Lower lobe of right lung (tissue), 2 donors: ENCODE measurements around the gene RFX4. TPM values are rescaled to one million over a fixed set of nuclear protein-coding genes. Genes with fewer than 3 reads are reported as not detected.
A peak's percentile ranks its signal among the peaks of the same experiment; 100 is the strongest.

Experiments used
- ATAC-seq, 2 donors: fragments of 200-7000 bp; cut with Tn5 transposase; one replicate each; pipeline ENCODE4 v1.9.1; 2020 to 2022; ENCODE audit warnings: mild to moderate bottlenecking in 2 of 2, moderate library complexity in 2 of 2
- DNase-seq: peaks from one replicate; pipeline ENCODE4 v3.0.0-alpha.2; 2020
- H3K27ac ChIP-seq: fragments of 200-600 bp; one replicate; pipeline ENCODE4 v1.8.0; 2022
- H3K27me3 ChIP-seq: fragments of 200-600 bp; one replicate; pipeline ENCODE4 v1.8.0; 2022; ENCODE audit warnings: low read depth
- H3K36me3 ChIP-seq: fragments of 200-600 bp; one replicate; pipeline ENCODE4 v1.8.0; 2022; ENCODE audit warnings: mild to moderate bottlenecking
- H3K4me1 ChIP-seq: fragments of 200-600 bp; one replicate; pipeline ENCODE4 v1.8.0; 2022
- H3K4me3 ChIP-seq: fragments of 200-600 bp; one replicate; pipeline ENCODE4 v1.8.0; 2022; ENCODE audit warnings: mild to moderate bottlenecking
- H3K9me3 ChIP-seq: fragments of 200-600 bp; one replicate; pipeline ENCODE4 v1.8.0; 2022
- CTCF ChIP-seq: fragments of 200-600 bp; IDR thresholded peaks from one replicate; pipeline ENCODE4 v1.8.0; 2022; ENCODE audit warnings: antibody characterized with exemption, mild to moderate bottlenecking
- intact Hi-C: fragments of 100-400 bp; cut with DNase I; formaldehyde crosslinking; loops from one replicate; pipeline ENCODE4 v1.11.0; 2022
- total RNA-seq: library from RNA; stranded (reverse); fragmentation: NEBNext Ultra II Directional; extraction: Animal tissue kit (Norgen Biotek cat#: 25700); gene quantifications from one replicate; pipeline ENCODE4 v1.2.1, GENCODE V29; 2021
- donor health status: DM: no; HTN: yes; CAD: no; lungs with severe emphysema.

Gene RFX4
- total RNA-seq, 1 donor from 2014 or later, result not detected

- TF ChIP-seq CTCF, result no peak
- intact Hi-C loops, result no loop called here
Measured at GRCh38 chr12:106736051-106736957, 153.5 kb downstream of the RFX4 start.

GRCh38 chr12:106739318-106739717 lies 156.5 kb downstream of the RFX4 start:
- no peak for DNase-seq
- intact Hi-C loops, result no loop called here
- H3K36me3 ChIP-seq, result no peaks in the 10 kb centered on the region
- H3K4me1 ChIP-seq, result no peaks in the 10 kb centered on the region
- peak in 1 of 2 donors; percentile 49 for ATAC-seq
- no peak overlapping the region for H3K27ac ChIP-seq
- H3K9me3 ChIP-seq, result no peaks in the 10 kb centered on the region
- H3K4me3 ChIP-seq, result no peak overlapping the region
- no peak for TF ChIP-seq CTCF
- H3K27me3 ChIP-seq, result no peaks in the 10 kb centered on the region

More at GRCh38 chr12:106736051-106736957, 153.5 kb downstream of the RFX4 start:
- DNase-seq (no peak), ATAC-seq (peak; percentile 37 to 60)
- H3K36me3 ChIP-seq, result no peaks in the 10 kb centered on the region
- no peak overlapping the region for H3K27ac ChIP-seq
- H3K4me3 ChIP-seq, result no peak overlapping the region
- no peaks in the 10 kb centered on the region for H3K4me1 ChIP-seq
- H3K9me3 ChIP-seq, result no peaks in the 10 kb centered on the region
- no peaks in the 10 kb centered on the region for H3K27me3 ChIP-seq

GRCh38 chr12:106739815-106740530 lies 157.2 kb downstream of the RFX4 start:
- intact Hi-C loops, result no loop called here
- no peak overlapping the region for H3K27ac ChIP-seq
- no peak for TF ChIP-seq CTCF
- DNase-seq (no peak), ATAC-seq (peak; percentile 43 to 58)
- H3K4me3 ChIP-seq, result no peak overlapping the region
- H3K36me3 ChIP-seq, result no peaks in the 10 kb centered on the region
- no peaks in the 10 kb centered on the region for H3K4me1 ChIP-seq
- H3K27me3 ChIP-seq, result no peaks in the 10 kb centered on the region
- no peaks in the 10 kb centered on the region for H3K9me3 ChIP-seq

- intact Hi-C loops, result no loop called here
- Histone ChIP-seq H3K36me3 (no peaks in the 10 kb centered on the region), H3K9me3 (no peaks in the 10 kb centered on the region), H3K4me3 (no peak overlapping the region), H3K27ac (no peak overlapping the region), H3K4me1 (no peaks in the 10 kb centered on the region), H3K27me3 (no peaks in the 10 kb centered on the region)
- ATAC-seq (peak; percentile 55 to 58), DNase-seq (no peak)
- TF ChIP-seq CTCF, result no peak
Measured at GRCh38 chr12:106740818-106741217, 158.0 kb downstream of the RFX4 start.

- Histone ChIP-seq H3K27ac (no peak overlapping the region), H3K36me3 (no peaks in the 10 kb centered on the region), H3K27me3 (no peaks in the 10 kb centered on the region), H3K9me3 (no peaks in the 10 kb centered on the region), H3K4me1 (no peaks in the 10 kb centered on the region), H3K4me3 (no peak overlapping the region)
- TF ChIP-seq CTCF, result no peak
- no peak for DNase-seq
- no peak for ATAC-seq
- intact Hi-C loops, result no loop called here
Measured at GRCh38 chr12:106741247-106741646, 158.4 kb downstream of the RFX4 start.
